GM12873 (cell line): ENCODE data around the gene PLXDC1.
A peak's percentile ranks its signal among the peaks of the same experiment; 100 is the strongest.

Experiments used
- CTCF ChIP-seq: IDR thresholded peaks from 2 replicates; pipeline ENCODE4 v1.5.1; 2012; ENCODE audit warnings: low read depth, mild to moderate bottlenecking, moderate library complexity, low read length, control low read depth; ENCODE audit not compliant: insufficient read depth; ENCODE audit errors: missing control alignments

The PLXDC1 gene

DNA sequence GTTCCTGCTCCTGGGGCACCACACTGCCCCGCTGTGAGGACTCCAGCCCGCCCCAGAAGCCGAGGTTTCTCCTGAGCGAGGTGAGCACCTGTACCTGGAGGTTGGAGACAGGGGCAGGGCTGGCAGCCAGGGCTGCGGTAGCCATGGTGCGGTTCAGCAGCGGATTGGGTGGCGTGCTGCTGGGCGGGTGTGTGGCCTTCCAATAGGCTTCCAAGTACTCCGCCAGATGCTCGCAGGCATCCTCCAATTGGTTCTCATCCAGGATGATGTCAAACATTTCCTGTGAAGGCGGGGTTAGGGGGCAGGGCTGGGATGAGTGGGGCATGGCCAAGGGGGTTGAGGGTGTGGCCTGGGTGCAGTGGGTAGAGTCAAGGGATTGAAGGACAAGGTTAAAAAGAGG, 25.8 kb upstream of the PLXDC1 start:
- no peak for TF ChIP-seq CTCF

DNA sequence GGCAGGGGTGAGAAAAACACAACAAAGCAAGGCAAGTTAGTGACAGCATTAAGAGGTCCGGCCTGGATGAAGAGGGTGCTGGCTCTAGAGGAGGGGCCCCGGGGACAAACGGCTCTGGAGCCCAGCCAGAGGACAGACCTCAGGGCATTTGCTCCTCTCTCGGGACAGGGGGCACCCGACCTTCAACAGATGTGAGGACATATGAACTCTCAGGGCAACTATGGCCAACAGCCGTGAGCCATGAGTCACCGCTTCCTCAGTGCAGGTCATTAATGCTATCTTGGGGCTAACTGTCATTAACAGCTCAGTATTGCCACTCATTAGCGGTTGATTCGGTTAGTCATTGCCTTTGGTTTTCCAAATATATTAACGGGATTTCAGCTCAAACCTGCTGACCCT, 24.3 kb upstream of the PLXDC1 start:
- no peak for TF ChIP-seq CTCF

DNA sequence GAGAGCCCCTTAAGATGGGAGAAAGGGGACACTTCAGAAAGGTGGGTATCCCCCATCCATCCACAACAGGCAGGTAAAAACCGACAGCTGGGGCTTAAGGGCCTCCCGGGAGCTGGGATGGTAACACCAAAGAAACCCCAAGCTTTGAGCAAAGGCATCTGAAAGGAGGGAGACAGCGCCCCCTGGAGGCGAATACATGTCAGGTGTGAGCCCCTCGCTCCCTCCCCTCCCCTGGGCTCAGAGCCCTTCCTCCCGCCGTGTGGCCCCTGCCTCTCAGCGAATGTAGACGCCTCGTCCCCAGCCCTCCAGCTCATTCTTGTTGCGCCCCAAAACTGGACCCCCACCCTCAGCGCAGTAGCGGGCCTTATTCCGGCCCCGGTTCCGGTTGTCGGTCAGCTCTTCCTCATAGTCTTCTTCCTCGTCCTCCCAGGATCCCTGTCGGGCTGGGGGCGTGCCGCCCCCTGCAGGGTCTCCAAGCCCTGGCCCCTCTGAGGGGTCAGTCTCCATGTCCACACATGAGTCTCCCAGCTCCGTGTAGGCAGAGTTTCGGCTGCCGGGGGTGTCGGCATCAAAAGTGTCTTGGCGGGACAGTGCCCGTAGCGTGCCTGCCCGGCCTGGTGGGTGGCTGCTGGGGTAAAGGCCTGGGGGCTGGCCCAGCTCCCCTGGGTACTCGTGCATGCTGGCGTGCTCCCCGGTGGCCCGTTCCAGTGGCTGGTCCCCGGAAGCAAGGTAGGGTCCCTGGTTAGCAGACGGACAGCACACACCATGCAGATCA, 23.7 kb upstream of the PLXDC1 start:
- peak; percentile 94 for TF ChIP-seq CTCF

GRCh38 chr17:39173526-39174274, 22.3 kb upstream of the PLXDC1 start:
- no peak for TF ChIP-seq CTCF

DNA sequence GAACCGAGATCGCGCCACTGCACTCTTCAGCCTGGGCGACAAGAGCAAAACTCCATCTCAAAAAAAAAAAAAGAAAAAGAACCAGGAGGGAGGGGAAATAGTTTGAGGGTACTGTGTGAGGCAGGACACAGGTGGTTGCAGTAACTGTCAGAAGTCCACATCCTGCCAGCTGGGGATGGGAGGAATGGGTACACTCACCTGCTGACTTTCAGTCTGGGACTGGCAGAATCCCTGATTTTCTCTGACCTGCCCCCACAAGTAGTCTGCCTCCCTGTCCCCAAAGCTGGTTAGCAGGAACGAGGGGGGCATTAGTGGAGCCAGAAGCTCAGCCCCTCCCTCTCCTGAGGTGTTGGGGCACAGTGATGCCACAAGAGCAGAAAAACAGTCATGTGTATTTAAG, 21.6 kb upstream of the PLXDC1 start:
- no peak for TF ChIP-seq CTCF

- TF ChIP-seq CTCF: no peak
Measured at GRCh38 chr17:39171933-39172332, 20.5 kb upstream of the PLXDC1 start.

- TF ChIP-seq CTCF: no peak
Measured at GRCh38 chr17:39170558-39170957, 19.1 kb upstream of the PLXDC1 start.
